K562 (cell line): ENCODE measurements around the gene HAX1. TPM values are rescaled to one million over a fixed set of nuclear protein-coding genes. Genes with fewer than 3 reads are reported as not detected.
A peak's percentile ranks its signal among the peaks of the same experiment; 100 is the strongest.

Source experiments
- CBX2 ChIP-seq: fragments of 200-600 bp; sonication (generic); IDR thresholded peaks from one replicate; pipeline ENCODE4 v1.6.1; 2012; ENCODE audit warnings: mild to moderate bottlenecking, low read length, inconsistent platforms; ENCODE audit not compliant: insufficient read depth, poor library complexity, severe bottlenecking
- CCNT2 ChIP-seq: IDR thresholded peaks from 2 replicates; pipeline ENCODE4 v1.6.1; 2011; ENCODE audit warnings: borderline replicate concordance, low read depth, mild to moderate bottlenecking, moderate library complexity, mixed read lengths, low read length; ENCODE audit not compliant: insufficient read length; ENCODE audit errors: extremely low read depth
- E2F3 ChIP-seq: fragments of 250-450 bp; sonication (Bioruptor Pico); IDR thresholded peaks from 2 replicates; pipeline ENCODE4 v1.4.0; 2020; ENCODE audit warnings: mild to moderate bottlenecking
- ESRRB ChIP-seq: fragments of 250-450 bp; sonication (Bioruptor Pico); IDR thresholded peaks from 2 replicates; pipeline ENCODE4 v1.5.0; 2020; ENCODE audit warnings: mild to moderate bottlenecking, moderate library complexity, borderline replicate concordance
- ETS1 ChIP-seq: conservative IDR thresholded peaks from 2 replicates; pipeline ENCODE4 v1.6.1; 2011; ENCODE audit warnings: low read depth, mild to moderate bottlenecking, low read length; ENCODE audit not compliant: control insufficient read depth
- FIP1L1 ChIP-seq: fragments of 200-400 bp; formaldehyde crosslinking; IDR thresholded peaks from 2 replicates; pipeline ENCODE4 v1.6.1; 2018; ENCODE audit warnings: mild to moderate bottlenecking, low read depth, low read length; ENCODE audit not compliant: poor library complexity, severe bottlenecking
- GABPB1 ChIP-seq: sonication (generic); formaldehyde crosslinking; IDR thresholded peaks from 2 replicates; pipeline ENCODE4 v1.8.0; 2022; ENCODE audit warnings: mild to moderate bottlenecking, missing genetic modification reagents
- GTF2A2 ChIP-seq: IDR thresholded peaks from 2 replicates; pipeline ENCODE4 v1.6.1; 2016; ENCODE audit warnings: mild to moderate bottlenecking, missing genetic modification characterization, missing compliant biosample characterization
- GTF3C2 ChIP-seq: IDR thresholded peaks from 3 replicates; pipeline ENCODE4 v1.6.1; 2011; ENCODE audit warnings: borderline replicate concordance, mild to moderate bottlenecking, moderate library complexity; ENCODE audit not compliant: insufficient read length; ENCODE audit errors: extremely low read depth
- HCFC1 ChIP-seq: IDR thresholded peaks from 2 replicates; pipeline ENCODE4 v1.6.1; 2012; ENCODE audit warnings: low read depth, low read length, improper control_type of control experiment
- HDAC3 ChIP-seq: fragments of 450-650 bp; IDR thresholded peaks from 2 replicates; pipeline ENCODE4 v1.6.1; 2018; ENCODE audit warnings: borderline replicate concordance, mild to moderate bottlenecking, moderate library complexity; ENCODE audit not compliant: partially characterized antibody
- HEY1 ChIP-seq: fragments of 250-450 bp; sonication (Bioruptor Pico); IDR thresholded peaks from 2 replicates; pipeline ENCODE4 v1.5.0; 2020; ENCODE audit warnings: mild to moderate bottlenecking, moderate library complexity, borderline replicate concordance
- HLTF ChIP-seq: fragments of 450-650 bp; IDR thresholded peaks from 2 replicates; pipeline ENCODE4 v1.6.1; 2016
- IFI16 ChIP-seq: fragments of 250-450 bp; sonication (Bioruptor Pico); IDR thresholded peaks from 2 replicates; pipeline ENCODE4 v2.1.2; 2022; ENCODE audit warnings: mild to moderate bottlenecking, inconsistent platforms
- KDM1A ChIP-seq, 2 experiments: fragments of 450-650 bp; IDR thresholded peaks; 2 replicates each; pipeline ENCODE4 v1.6.1; 2016; ENCODE audit warnings: mild to moderate bottlenecking in 2 of 2
- MEF2A ChIP-seq: IDR thresholded peaks from 2 replicates; pipeline ENCODE4 v1.6.1; 2011; ENCODE audit warnings: low read depth, mild to moderate bottlenecking, low read length, moderate library complexity; ENCODE audit not compliant: control insufficient read depth
- NELFE ChIP-seq: IDR thresholded peaks from 2 replicates; pipeline ENCODE4 v1.6.1; 2011; ENCODE audit warnings: mild to moderate bottlenecking; ENCODE audit not compliant: insufficient read depth, insufficient read length
- POLR2AphosphoS5 ChIP-seq: IDR thresholded peaks from 2 replicates; pipeline ENCODE4 v1.6.1; 2011; ENCODE audit warnings: mild to moderate bottlenecking, low read depth, low read length, moderate library complexity; ENCODE audit not compliant: control insufficient read depth, insufficient read depth
- PREB ChIP-seq: sonication (generic); formaldehyde crosslinking; IDR thresholded peaks from 2 replicates; pipeline ENCODE4 v1.8.1; 2023; ENCODE audit warnings: mild to moderate bottlenecking, missing genetic modification reagents
- PTTG1 ChIP-seq: fragments of 450-650 bp; IDR thresholded peaks from 2 replicates; pipeline ENCODE4 v1.6.1; 2016; ENCODE audit warnings: low read depth, mild to moderate bottlenecking, missing genetic modification characterization, missing compliant biosample characterization
- SMARCA5 ChIP-seq: fragments of 450-650 bp; IDR thresholded peaks from 2 replicates; pipeline ENCODE4 v1.6.1; 2016
- ZNF444 ChIP-seq: fragments of 250-450 bp; sonication (Bioruptor Pico); IDR thresholded peaks from 2 replicates; pipeline ENCODE4 v1.4.0; 2020; ENCODE audit warnings: mild to moderate bottlenecking, moderate library complexity
- ZNF584 ChIP-seq: fragments of 200-800 bp; sonication (Bioruptor generic); IDR thresholded peaks from 2 replicates; pipeline ENCODE4 v1.6.1; 2016; ENCODE audit warnings: low read depth, mild to moderate bottlenecking, missing genetic modification characterization, missing compliant biosample characterization
- polyA plus RNA-seq, 8 experiments: library from polyadenylated mRNA; depleted of rRNA in 4 of 8; stranded (reverse) in 5 of 8; unstranded in 3 of 8; fragments of >200 nt; fragmentation: Nextera tagmentation in 2 of 8; fragmentation: Illumina TruSeq in 1 of 8; extraction: Ambion mirVana in 2 of 8; extraction: Trizol in 1 of 8; gene quantifications; 2 replicates each; pipeline versions ENCODE4 v1.2.1 to v1.2.3, GENCODE V29; 2011 to 2014; ENCODE audit warnings: inconsistent platforms in 1 of 8, missing spikeins in 1 of 8
- total RNA-seq, 7 experiments: library from RNA; depleted of rRNA in 6 of 7; stranded (reverse); fragments of >200 nt in 6 of 7; fragmentation: Illumina TruSeq in 2 of 7; extraction: Trizol in 2 of 7; gene quantifications; 2 replicates each; pipeline versions ENCODE4 v1.2.1 to v1.2.3, GENCODE V29; 2011 to 2021; ENCODE audit warnings: low replicate concordance in 1 of 7

Gene HAX1
- total and polyA plus RNA-seq, 9 of the 15 experiments (the other 6 are each of a cell fraction or from before 2014, with no cell fraction given), result 143 to 492 (median 234) TPM

- TF ChIP-seq ZNF584 (CRISPR knock-in tag) (no peak), FIP1L1 (no peak), CBX2 (no peak), PTTG1 (tag) (no peak), E2F3 (CRISPR knock-in tag) (no peak), ESRRB (CRISPR knock-in tag) (no peak), GTF2A2 (no peak), HDAC3 (no peak), POLR2AphosphoS5 (peak; percentile 68; the same call in 1 of the 2 replicates), NELFE (no peak), ZNF444 (no peak), MEF2A (no peak), GABPB1 (CRISPR knock-in tag) (peak; percentile 87), SMARCA5 (no peak), GTF3C2 (no peak), HCFC1 (peak; percentile 55; the same call in 1 of the 2 replicates), HEY1 (CRISPR knock-in tag) (0 out of 2 replicates have a peak, but pooled peaks have one; percentile 49), PREB (0 out of 2 replicates have a peak, but pooled peaks have one; percentile 61), KDM1A (IDR thresholded peaks at IDR 0.05) (peak; percentile 41 to 54; a peak in 1 of 4 replicates), HLTF (no peak), CCNT2 (peak; percentile 54), ETS1 (no peak), IFI16 (CRISPR knock-in tag) (no peak)
Measured at GRCh38 chr1:154272217-154272998, at the start of gene HAX1 (continued).
